ENCODE measurements around the gene PARN. TPM values are rescaled to one million over a fixed set of nuclear protein-coding genes. Genes with fewer than 3 reads are reported as not detected.

The PARN gene
- polyA plus RNA-seq, 3 donors: 18.4 to 24.4 (median 19.1) TPM

DNA sequence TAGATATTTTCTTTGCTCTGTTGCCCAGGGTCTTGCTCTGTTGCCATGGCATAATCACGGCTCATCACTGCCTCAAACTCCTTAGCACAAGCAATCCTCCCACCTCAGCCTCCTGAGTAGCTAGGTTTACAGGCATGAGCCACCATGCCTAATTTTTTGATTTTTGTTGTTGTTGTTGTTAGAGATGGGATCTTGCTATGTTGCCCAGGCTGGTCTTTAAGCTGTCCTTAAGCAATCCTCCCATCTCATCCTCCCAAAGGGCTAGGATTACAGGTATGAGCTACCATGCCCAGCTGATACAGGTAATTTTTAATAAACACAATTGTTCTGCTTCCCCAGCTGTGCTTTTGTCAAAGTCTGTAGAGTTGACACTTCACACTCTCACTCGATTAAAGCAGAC is 159.3 kb downstream of the PARN start:
- Histone ChIP-seq H3K9me3 (replicated peaks in 1 of 2; ENCODE audit: control insufficient read depth in 1 of 2, insufficient read depth in 1 of 2, low read length in 2 of 2) (no peaks in the 10 kb centered on the region), H3K4me3 (replicated peaks in 1 of 3; ENCODE audit: low read depth in 2 of 3, low read length in 3 of 3) (no peak overlapping the region), H3K9ac (ENCODE audit: insufficient read depth, low read length, poor library complexity, severe bottlenecking) (no peak overlapping the region), H3K36me3 (replicated peaks in 1 of 2; ENCODE audit: control insufficient read depth in 1 of 2, insufficient read depth in 2 of 2, low read length in 2 of 2) (no peaks in the 10 kb centered on the region), H4K20me1 (ENCODE audit: insufficient read depth, low read length) (no peaks in the 10 kb centered on the region), H3K27ac (ENCODE audit: low read depth in 1 of 2, low read length in 2 of 2) (no peak overlapping the region), H3K27me3 (ENCODE audit: control insufficient read depth in 2 of 2, insufficient read depth in 2 of 2, low read length in 2 of 2) (no peaks in the 10 kb centered on the region), H3K79me2 (ENCODE audit: insufficient read depth, low read length) (no peaks in the 10 kb centered on the region), H3K4me1 (ENCODE audit: control insufficient read depth in 1 of 2, insufficient read depth in 2 of 2, low read length in 2 of 2) (no peaks in the 10 kb centered on the region), H2AFZ (ENCODE audit: insufficient read depth, low read depth, low read length, poor library complexity, severe bottlenecking) (no peak overlapping the region), H3K4me2 (replicated peaks; ENCODE audit: extremely low read depth, low read length, poor library complexity, severe bottlenecking) (no peak overlapping the region)
- no peaks in the 10 kb centered on the region for H3K27me3 Mint-ChIP-seq (ENCODE audit: low read depth in 3 of 3)
- no CpG with 5 or more reads among the region's 2 CpGs for WGBS (ENCODE audit: insufficient coverage)
- TF ChIP-seq, protein P1, sequence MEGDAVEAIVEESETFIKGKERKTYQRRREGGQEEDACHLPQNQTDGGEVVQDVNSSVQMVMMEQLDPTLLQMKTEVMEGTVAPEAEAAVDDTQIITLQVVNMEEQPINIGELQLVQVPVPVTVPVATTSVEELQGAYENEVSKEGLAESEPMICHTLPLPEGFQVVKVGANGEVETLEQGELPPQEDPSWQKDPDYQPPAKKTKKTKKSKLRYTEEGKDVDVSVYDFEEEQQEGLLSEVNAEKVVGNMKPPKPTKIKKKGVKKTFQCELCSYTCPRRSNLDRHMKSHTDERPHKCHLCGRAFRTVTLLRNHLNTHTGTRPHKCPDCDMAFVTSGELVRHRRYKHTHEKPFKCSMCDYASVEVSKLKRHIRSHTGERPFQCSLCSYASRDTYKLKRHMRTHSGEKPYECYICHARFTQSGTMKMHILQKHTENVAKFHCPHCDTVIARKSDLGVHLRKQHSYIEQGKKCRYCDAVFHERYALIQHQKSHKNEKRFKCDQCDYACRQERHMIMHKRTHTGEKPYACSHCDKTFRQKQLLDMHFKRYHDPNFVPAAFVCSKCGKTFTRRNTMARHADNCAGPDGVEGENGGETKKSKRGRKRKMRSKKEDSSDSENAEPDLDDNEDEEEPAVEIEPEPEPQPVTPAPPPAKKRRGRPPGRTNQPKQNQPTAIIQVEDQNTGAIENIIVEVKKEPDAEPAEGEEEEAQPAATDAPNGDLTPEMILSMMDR (IDR thresholded peaks at IDR 0.05): no peak
- DNase-seq: no peak
- no peaks in the 10 kb centered on the region for H3K9me3 Mint-ChIP-seq
- H3K4me1 Mint-ChIP-seq: no peaks in the 10 kb centered on the region
- H3K36me3 Mint-ChIP-seq: peaks cover 12 to 20% of the 10 kb centered on the region in 2 donors
- H3K27ac Mint-ChIP-seq: no peak overlapping the region
- intact Hi-C loops (cut with micrococcal nuclease): no loop called here
- no peak overlapping the region for H3K4me3 Mint-ChIP-seq

DNA sequence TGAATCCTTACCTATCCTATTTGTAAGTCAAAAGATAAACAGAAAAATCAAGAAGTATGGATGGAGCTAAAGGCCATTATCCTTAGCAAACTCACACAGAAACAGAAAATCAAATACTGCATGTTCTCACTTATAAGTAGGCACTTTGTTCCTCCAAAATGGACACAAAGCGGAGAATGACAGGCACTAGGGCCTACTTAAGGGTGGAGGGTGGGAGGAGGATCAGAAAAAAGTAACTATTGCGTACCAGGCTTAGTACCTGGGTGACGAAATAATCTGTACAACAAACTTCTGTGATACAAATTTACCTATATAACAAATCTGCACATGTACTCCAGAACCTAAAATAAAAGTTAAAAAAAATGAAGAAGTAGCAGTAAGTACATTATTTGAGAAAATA is 164.3 kb downstream of the PARN start:
- DNase-seq: no peak
- TF ChIP-seq, protein P1 (IDR thresholded peaks at IDR 0.05): no peak
- Mint-ChIP-seq H3K4me3 (no peak overlapping the region), H3K36me3 (peaks cover 25 to 32% of the 10 kb centered on the region in 2 donors), H3K4me1 (no peaks in the 10 kb centered on the region), H3K27ac (no peak overlapping the region), H3K9me3 (peaks cover 7 to 18% (median 12%) of the 10 kb centered on the region in 7 donors), H3K27me3 (ENCODE audit: low read depth in 3 of 3) (peaks cover 0 to 2% (median 0%) of the 10 kb centered on the region in 3 donors)
- no CpG with 5 or more reads among the region's 3 CpGs for WGBS (ENCODE audit: insufficient coverage)
- no peak overlapping the region for H3K27ac ChIP-seq (ENCODE audit: low read depth in 1 of 2, low read length in 2 of 2)
- no peak overlapping the region for H2AFZ ChIP-seq (ENCODE audit: insufficient read depth, low read depth, low read length, poor library complexity, severe bottlenecking)
- no peaks in the 10 kb centered on the region for H3K27me3 ChIP-seq (ENCODE audit: control insufficient read depth in 2 of 2, insufficient read depth in 2 of 2, low read length in 2 of 2)
- no peak overlapping the region for H3K4me2 ChIP-seq (replicated peaks; ENCODE audit: extremely low read depth, low read length, poor library complexity, severe bottlenecking)
- H3K9ac ChIP-seq (ENCODE audit: insufficient read depth, low read length, poor library complexity, severe bottlenecking): no peak overlapping the region
- H3K9me3 ChIP-seq (replicated peaks in 1 of 2; ENCODE audit: control insufficient read depth in 1 of 2, insufficient read depth in 1 of 2, low read length in 2 of 2): peaks cover 12 to 13% of the 10 kb centered on the region in 2 donors
- H3K4me1 ChIP-seq (ENCODE audit: control insufficient read depth in 1 of 2, insufficient read depth in 2 of 2, low read length in 2 of 2): no peaks in the 10 kb centered on the region
- peaks cover 0 to 17% of the 10 kb centered on the region in 2 donors for H3K36me3 ChIP-seq (replicated peaks in 1 of 2; ENCODE audit: control insufficient read depth in 1 of 2, insufficient read depth in 2 of 2, low read length in 2 of 2)
- no peaks in the 10 kb centered on the region for H4K20me1 ChIP-seq (ENCODE audit: insufficient read depth, low read length)
- no peaks in the 10 kb centered on the region for H3K79me2 ChIP-seq (ENCODE audit: insufficient read depth, low read length)
- intact Hi-C loops (cut with micrococcal nuclease): no loop called here
- no peak overlapping the region for H3K4me3 ChIP-seq (replicated peaks in 1 of 3; ENCODE audit: low read depth in 2 of 3, low read length in 3 of 3)

All from CD14-positive monocyte (primary cell).